Uterus (tissue), 4 donors: ENCODE data around the gene DNAH8. TPM values are rescaled to one million over a fixed set of nuclear protein-coding genes. Genes with fewer than 3 reads are reported as not detected.

Experiments
- DNase-seq, 2 donors: peaks; one replicate each; pipeline ENCODE4 v3.0.0-alpha.2; 2019 to 2020
- H3K27ac ChIP-seq, 2 donors: fragments of 200-600 bp; sonication (generic); 1 replicate in 1 of 2; 2 replicates in 1 of 2; pipeline ENCODE4 v1.5.1; 2016 to 2018
- H3K27me3 ChIP-seq, 2 donors: fragments of 200-600 bp; sonication (generic); one replicate each; pipeline ENCODE4 v1.5.1; 2018 to 2019; ENCODE audit warnings: control low read depth in 1 of 2
- H3K36me3 ChIP-seq, 2 donors: fragments of 200-600 bp; sonication (generic); one replicate each; pipeline ENCODE4 v1.5.1; 2019; ENCODE audit warnings: control low read depth in 1 of 2
- H3K4me1 ChIP-seq, 2 donors: fragments of 200-600 bp; sonication (generic); one replicate each; pipeline ENCODE4 v1.5.1; 2018 to 2019; ENCODE audit warnings: control low read depth in 1 of 2
- H3K4me3 ChIP-seq, 2 donors: fragments of 200-600 bp; sonication (generic); 1 replicate in 1 of 2; 2 replicates in 1 of 2; pipeline ENCODE4 v1.5.1; 2018 to 2019; ENCODE audit warnings: mild to moderate bottlenecking in 1 of 2
- H3K9me3 ChIP-seq, 2 donors: fragments of 200-600 bp; sonication (generic); one replicate each; pipeline ENCODE4 v1.5.1; 2019; ENCODE audit warnings: control low read depth in 1 of 2
- POLR2A ChIP-seq, 2 donors: fragments of 450-650 bp; IDR thresholded peaks; one replicate each; pipeline ENCODE4 v1.6.1; 2016; ENCODE audit warnings: antibody characterized with exemption in 2 of 2, mild to moderate bottlenecking in 1 of 2, moderate library complexity in 1 of 2
- intact Hi-C: fragments of 100-400 bp; cut with DNase I; formaldehyde crosslinking; loops from one replicate; pipeline ENCODE4 v1.15.1; 2023; ENCODE audit warnings: low total_unique reads
- total RNA-seq, 4 donors: library from RNA; depleted of rRNA in 3 of 4; stranded (reverse); fragments of >200 nt in 3 of 4; gene quantifications; one replicate each; pipeline versions ENCODE4 v1.1.0 to v1.2.4, GENCODE V29; 2014 to 2023
- TF ChIP-seq, protein P1 (sequence below), 4 experiments: fragments of 200-600 bp in 2 of 4; fragments of 450-650 bp in 2 of 4; sonication (generic) in 2 of 4; IDR thresholded peaks; one replicate each; pipeline ENCODE4 v1.5.1; 2016 to 2019; ENCODE audit warnings: antibody characterized with exemption in 4 of 4, mild to moderate bottlenecking in 2 of 4, moderate library complexity in 1 of 4
- donor health status: DM: yes; HTN: yes; CAD: no.

The DNAH8 gene, protein sequence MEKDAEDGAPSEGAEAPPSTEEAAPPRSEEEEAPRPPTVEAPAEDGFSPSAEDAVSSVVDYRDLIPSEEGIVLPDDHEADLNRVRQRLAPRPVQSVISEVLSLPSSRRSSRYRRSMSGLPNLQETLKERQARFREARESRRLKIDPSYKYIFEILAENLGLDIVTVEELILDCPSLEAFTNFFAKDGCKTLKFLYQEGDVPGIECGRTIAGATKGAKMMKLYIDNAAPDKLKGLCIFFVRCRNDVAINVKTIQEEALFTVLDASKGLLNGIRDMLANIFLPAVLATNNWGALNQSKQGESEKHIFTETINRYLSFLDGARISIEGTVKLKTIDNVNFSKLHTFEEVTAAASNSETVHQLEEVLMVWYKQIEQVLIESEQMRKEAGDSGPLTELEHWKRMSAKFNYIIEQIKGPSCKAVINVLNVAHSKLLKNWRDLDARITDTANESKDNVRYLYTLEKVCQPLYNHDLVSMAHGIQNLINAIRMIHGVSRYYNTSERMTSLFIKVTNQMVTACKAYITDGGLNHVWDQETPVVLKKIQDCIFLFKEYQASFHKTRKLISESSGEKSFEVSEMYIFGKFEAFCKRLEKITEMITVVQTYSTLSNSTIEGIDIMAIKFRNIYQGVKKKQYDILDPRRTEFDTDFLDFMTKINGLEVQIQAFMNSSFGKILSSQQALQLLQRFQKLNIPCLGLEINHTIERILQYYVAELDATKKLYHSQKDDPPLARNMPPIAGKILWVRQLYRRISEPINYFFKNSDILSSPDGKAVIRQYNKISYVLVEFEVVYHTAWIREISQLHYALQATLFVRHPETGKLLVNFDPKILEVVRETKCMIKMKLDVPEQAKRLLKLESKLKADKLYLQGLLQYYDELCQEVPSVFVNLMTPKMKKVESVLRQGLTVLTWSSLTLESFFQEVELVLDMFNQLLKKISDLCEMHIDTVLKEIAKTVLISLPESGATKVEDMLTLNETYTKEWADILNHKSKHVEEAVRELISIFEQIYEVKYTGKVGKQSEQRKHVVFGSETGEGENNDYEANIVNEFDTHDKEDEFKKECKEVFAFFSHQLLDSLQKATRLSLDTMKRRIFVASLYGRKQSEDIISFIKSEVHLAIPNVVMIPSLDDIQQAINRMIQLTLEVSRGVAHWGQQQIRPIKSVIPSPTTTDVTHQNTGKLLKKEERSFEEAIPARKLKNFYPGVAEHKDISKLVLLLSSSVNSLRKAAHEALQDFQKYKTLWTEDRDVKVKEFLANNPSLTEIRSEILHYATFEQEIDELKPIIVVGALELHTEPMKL (N-terminal part only)
- total RNA-seq = under 1 TPM in 2 of 4 donors, not detected in 2; 0.03 to 0.69 TPM

DNA sequence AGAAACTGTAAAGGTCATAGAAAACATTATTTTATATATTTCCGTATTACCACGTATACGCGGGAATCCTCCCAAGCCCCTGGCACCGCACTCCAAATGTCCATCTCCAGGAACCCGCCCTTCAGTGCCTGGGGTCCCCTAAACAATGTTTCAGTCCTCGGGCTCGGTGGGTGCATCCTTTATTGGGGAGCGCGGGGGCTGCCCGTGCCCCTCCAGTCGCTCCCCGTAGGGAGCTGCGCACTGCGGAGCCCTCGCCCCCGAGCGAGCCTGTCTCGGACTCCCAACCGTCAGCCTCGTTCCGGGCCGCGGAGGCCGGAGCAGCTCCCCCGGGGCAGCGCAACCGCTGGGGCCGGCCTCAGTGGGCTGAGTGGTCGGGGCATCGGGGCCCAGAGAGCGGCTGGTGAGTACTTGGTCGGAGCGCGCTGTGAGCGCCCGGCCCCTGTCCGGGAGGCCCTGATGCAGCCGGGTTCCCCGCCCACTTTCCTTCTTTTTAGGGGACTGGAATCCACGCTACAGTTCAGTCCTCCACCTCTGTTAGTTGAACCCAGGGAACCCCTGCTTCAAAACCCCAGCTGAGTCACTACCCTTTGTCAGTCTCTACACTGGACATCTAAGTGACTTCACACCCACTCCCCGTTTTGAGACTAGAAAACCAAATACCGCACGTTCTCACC is at the start of gene DNAH8:
TSS of gene DNAH8 (plus strand) at position 296 of the 674 bp plus-strand sequence. CDS start 7,499 bp downstream, outside the sequence.
- Histone ChIP-seq H3K27me3 (peaks cover 0 to 3% of the 10 kb centered on the region in 2 donors), H3K4me1 (no peaks in the 10 kb centered on the region), H3K27ac (no peak within 1 kb of the TSS), H3K4me3 (peak within 1 kb of the TSS in 1 of 2 donors; percentile 0), H3K36me3 (no peaks in the 10 kb centered on the region), H3K9me3 (no peaks in the 10 kb centered on the region)
- no peak for DNase-seq
- no peak for TF ChIP-seq POLR2A (IDR thresholded peaks at IDR 0.05)
- TF ChIP-seq, protein P1, sequence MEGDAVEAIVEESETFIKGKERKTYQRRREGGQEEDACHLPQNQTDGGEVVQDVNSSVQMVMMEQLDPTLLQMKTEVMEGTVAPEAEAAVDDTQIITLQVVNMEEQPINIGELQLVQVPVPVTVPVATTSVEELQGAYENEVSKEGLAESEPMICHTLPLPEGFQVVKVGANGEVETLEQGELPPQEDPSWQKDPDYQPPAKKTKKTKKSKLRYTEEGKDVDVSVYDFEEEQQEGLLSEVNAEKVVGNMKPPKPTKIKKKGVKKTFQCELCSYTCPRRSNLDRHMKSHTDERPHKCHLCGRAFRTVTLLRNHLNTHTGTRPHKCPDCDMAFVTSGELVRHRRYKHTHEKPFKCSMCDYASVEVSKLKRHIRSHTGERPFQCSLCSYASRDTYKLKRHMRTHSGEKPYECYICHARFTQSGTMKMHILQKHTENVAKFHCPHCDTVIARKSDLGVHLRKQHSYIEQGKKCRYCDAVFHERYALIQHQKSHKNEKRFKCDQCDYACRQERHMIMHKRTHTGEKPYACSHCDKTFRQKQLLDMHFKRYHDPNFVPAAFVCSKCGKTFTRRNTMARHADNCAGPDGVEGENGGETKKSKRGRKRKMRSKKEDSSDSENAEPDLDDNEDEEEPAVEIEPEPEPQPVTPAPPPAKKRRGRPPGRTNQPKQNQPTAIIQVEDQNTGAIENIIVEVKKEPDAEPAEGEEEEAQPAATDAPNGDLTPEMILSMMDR (IDR thresholded peaks at IDR 0.05) = no peak
- intact Hi-C loops = no loop called here

DNA sequence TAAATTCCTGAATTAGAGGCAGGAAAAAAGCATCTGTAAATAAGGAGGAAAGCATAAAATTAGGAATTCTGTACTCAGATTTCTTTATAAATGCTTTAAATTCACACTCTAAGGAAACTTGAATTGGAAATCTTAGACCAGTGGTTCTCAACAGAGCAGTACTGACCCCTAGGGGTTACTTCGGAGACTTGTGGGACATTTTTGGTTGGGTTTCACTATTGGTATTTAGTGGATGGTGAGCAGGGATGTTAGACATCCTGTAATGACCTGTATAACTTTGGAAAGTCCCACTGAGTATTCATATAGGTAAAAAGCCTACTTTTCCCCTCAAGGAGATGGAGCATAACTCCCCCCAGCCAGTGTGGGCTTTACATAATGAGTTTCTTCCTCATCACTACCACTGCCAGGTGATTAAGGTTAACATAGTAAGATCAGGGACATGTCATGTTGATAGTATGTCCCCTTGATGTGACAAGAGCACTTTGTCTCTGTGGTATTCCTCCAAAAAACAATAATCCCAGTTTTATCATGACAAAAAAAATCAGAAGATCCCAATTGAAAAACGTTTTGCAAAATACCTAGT is 43.1 kb upstream of the DNAH8 start:
- TF ChIP-seq POLR2A (IDR thresholded peaks at IDR 0.05) = no peak
- TF ChIP-seq, protein P1 (IDR thresholded peaks at IDR 0.05) = peak; percentile 35 to 53 (median 49)
- no peak overlapping the region for H3K27ac ChIP-seq
- H3K4me3 ChIP-seq = no peak overlapping the region
- no peaks in the 10 kb centered on the region for H3K9me3 ChIP-seq
- no peak for DNase-seq
- no peaks in the 10 kb centered on the region for H3K4me1 ChIP-seq
- intact Hi-C loops = no loop called here
- H3K27me3 ChIP-seq = no peaks in the 10 kb centered on the region
- H3K36me3 ChIP-seq = no peaks in the 10 kb centered on the region

DNA sequence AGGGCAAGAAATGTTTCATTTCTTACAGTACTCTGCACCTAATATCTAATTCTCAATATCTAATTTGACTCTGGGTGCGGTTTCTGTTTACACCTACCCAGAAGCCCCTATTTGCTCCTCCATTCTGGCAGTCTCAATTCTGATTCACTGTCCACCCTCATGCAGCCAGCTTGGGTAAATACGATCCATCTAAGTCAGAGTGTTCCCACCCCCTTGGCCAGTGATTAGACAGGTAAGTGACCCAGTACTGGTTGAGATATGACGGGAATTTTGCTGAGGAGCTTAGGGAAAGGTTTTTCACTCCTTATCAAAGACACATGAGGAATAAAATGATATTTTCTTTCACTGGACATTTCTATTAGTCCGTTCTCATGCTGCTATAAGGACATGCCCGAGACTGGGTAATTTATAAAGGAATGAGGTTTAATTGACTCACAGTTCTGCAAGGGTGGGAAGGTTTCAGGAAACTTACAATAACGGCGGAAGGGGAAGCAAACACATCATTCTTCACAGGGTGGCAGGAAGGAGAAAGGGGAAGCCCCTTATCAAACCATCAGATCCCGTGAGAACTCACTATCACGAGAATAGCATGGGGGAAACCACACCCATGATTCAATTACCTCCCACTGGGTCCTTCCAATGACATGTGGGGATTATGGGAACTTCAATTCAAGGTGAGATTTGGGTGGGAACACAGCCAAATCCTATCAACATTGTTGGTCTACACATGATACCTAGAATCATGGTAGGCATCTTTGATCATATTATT is 41.5 kb upstream of the DNAH8 start:
- TF ChIP-seq POLR2A (IDR thresholded peaks at IDR 0.05) = no peak
- TF ChIP-seq, protein P1 (IDR thresholded peaks at IDR 0.05) = no peak
- intact Hi-C loops = no loop called here
- Histone ChIP-seq H3K4me3 (no peak overlapping the region), H3K9me3 (no peaks in the 10 kb centered on the region), H3K27me3 (no peaks in the 10 kb centered on the region), H3K36me3 (no peaks in the 10 kb centered on the region), H3K27ac (no peak overlapping the region), H3K4me1 (no peaks in the 10 kb centered on the region)
- DNase-seq = no peak
